ENCODE data around the gene NCAN.
A peak's percentile ranks its signal among the peaks of the same experiment; 100 is the strongest.

NCAN gene

DNA sequence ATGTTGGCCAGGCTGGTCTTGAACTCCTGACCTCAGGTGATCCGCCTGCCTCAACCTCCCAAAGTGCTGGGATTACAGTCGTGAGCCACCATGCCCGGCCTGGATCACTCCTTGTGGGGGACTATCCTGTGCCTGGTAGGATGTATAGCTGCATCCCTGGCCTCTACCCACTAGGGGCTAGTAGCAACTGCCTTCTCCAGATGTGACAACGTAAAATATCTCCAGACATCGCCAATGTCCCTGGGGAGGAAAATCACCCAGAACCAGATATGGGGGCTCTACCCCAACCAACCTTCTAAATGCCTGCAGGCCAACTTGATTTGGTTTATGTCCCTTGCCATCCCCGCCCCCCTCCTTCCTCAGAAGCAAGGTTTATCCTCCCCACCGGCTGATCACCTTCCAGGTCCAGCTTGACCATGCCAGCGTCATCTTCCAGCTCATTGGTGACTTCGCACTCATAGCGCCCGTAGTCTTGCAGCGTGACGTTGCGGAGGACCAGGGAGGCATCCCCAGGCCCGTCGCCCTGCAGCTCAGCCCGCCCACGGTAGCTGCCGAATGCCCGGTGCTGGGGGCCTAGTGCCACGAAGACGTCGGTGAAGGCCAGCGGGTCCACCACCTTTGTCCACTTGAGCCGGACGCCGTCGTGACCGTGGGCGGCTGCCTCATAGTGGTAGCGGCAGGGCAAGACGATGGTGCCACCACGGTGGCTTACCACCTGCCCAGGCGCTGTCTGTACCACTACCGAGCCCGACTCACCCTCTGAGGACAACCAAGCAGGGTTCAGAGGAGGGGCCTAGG is 48.9 kb downstream of the NCAN start:
- H3K9me2 ChIP-seq (replicated peaks; ENCODE audit: insufficient read depth, low read length), result no peaks in the 10 kb centered on the region
- H3K79me2 ChIP-seq (ENCODE audit: insufficient read depth, low read length), result no peaks in the 10 kb centered on the region
- no peaks in the 10 kb centered on the region for H4K20me1 ChIP-seq (ENCODE audit: low read depth, low read length)
- H3K4me3 ChIP-seq (ENCODE audit: insufficient read depth, low read length, poor library complexity, severe bottlenecking), result no peak overlapping the region
- TF ChIP-seq, protein P1, sequence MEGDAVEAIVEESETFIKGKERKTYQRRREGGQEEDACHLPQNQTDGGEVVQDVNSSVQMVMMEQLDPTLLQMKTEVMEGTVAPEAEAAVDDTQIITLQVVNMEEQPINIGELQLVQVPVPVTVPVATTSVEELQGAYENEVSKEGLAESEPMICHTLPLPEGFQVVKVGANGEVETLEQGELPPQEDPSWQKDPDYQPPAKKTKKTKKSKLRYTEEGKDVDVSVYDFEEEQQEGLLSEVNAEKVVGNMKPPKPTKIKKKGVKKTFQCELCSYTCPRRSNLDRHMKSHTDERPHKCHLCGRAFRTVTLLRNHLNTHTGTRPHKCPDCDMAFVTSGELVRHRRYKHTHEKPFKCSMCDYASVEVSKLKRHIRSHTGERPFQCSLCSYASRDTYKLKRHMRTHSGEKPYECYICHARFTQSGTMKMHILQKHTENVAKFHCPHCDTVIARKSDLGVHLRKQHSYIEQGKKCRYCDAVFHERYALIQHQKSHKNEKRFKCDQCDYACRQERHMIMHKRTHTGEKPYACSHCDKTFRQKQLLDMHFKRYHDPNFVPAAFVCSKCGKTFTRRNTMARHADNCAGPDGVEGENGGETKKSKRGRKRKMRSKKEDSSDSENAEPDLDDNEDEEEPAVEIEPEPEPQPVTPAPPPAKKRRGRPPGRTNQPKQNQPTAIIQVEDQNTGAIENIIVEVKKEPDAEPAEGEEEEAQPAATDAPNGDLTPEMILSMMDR (IDR thresholded peaks at IDR 0.05; ENCODE audit: insufficient read depth, low read length, poor library complexity, severe bottlenecking), result no peak
- no peak for TF ChIP-seq EZH2phosphoT487 (conservative IDR thresholded peaks at IDR 0.05; ENCODE audit: low read length)
- no peaks in the 10 kb centered on the region for H3K9me3 ChIP-seq (ENCODE audit: insufficient read depth, low read length)
- H3F3A ChIP-seq (ENCODE audit: insufficient read depth), result no peaks in the 10 kb centered on the region
- no peaks in the 10 kb centered on the region for H3K36me3 ChIP-seq (ENCODE audit: low read length)
- peak overlapping the region; percentile 22 for H3K4me2 ChIP-seq (ENCODE audit: low read depth, low read length, poor library complexity, severe bottlenecking)
- no peak overlapping the region for H2AFZ ChIP-seq (ENCODE audit: low read depth, low read length, severe bottlenecking)
- H3K27ac ChIP-seq (ENCODE audit: low read depth, low read length), result no peak overlapping the region
- H3K9ac ChIP-seq (ENCODE audit: low read length), result no peak overlapping the region
- no peaks in the 10 kb centered on the region for H3K27me3 ChIP-seq (ENCODE audit: low read length)

DNA sequence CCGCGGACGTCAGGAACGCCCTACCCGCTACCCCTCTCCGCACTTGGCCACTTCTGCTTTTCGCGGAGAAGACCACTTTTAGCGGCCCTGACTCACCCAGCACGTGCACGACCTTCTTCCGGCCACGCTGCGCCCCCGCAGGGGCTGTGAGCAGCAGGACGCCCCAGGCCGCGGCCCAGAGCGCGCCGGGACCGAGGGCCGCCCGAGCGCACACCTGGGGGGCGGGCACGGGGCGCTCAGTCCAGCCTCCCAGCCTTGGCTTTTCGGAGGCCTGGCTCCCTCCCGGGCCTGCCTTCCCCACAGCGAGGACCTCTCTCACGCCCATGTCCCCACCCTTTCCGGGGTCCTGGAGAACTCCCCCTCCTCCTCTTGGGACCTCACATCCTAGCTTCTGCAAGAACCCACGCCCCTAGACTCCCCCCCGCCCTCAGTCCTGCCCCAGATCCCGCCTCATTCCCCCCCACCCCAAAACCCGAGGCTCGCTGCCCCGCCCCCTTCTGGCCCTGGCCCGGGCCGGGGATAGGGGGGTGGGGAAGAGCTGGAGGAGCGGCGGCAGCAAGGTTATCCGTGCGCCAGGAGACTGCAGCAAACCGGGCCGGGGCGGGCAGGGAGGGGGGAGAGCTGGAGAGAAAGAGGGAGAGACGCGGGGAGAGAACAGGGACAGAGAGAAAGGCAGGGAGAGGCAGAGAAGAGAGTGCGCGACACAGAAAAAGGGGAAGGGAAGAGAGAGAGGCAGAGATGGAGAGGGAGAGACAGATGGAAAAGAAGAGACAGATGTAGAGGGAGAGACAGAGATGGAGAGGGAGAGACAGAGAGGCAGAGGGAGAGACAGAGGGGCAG is 49.8 kb downstream of the NCAN start:
- Histone ChIP-seq H3K27ac (ENCODE audit: low read depth, low read length) (no peak overlapping the region), H2AFZ (ENCODE audit: low read depth, low read length, severe bottlenecking) (peak overlapping the region; percentile 40), H3K4me3 (ENCODE audit: insufficient read depth, low read length, poor library complexity, severe bottlenecking) (no peak overlapping the region), H3K9ac (ENCODE audit: low read length) (peak overlapping the region; percentile 13; the same call in 1 of the 2 replicates), H3K9me2 (replicated peaks; ENCODE audit: insufficient read depth, low read length) (no peaks in the 10 kb centered on the region), H3K9me3 (ENCODE audit: insufficient read depth, low read length) (no peaks in the 10 kb centered on the region), H3K27me3 (ENCODE audit: low read length) (no peaks in the 10 kb centered on the region), H3K79me2 (ENCODE audit: insufficient read depth, low read length) (no peaks in the 10 kb centered on the region), H3F3A (ENCODE audit: insufficient read depth) (no peaks in the 10 kb centered on the region), H3K4me2 (ENCODE audit: low read depth, low read length, poor library complexity, severe bottlenecking) (peak overlapping the region; percentile 22), H4K20me1 (ENCODE audit: low read depth, low read length) (no peaks in the 10 kb centered on the region), H3K36me3 (ENCODE audit: low read length) (no peaks in the 10 kb centered on the region)
- TF ChIP-seq EZH2phosphoT487 (conservative IDR thresholded peaks at IDR 0.05; ENCODE audit: low read length), result no peak
- TF ChIP-seq, protein P1 (IDR thresholded peaks at IDR 0.05; ENCODE audit: insufficient read depth, low read length, poor library complexity, severe bottlenecking), result no peak

DNA sequence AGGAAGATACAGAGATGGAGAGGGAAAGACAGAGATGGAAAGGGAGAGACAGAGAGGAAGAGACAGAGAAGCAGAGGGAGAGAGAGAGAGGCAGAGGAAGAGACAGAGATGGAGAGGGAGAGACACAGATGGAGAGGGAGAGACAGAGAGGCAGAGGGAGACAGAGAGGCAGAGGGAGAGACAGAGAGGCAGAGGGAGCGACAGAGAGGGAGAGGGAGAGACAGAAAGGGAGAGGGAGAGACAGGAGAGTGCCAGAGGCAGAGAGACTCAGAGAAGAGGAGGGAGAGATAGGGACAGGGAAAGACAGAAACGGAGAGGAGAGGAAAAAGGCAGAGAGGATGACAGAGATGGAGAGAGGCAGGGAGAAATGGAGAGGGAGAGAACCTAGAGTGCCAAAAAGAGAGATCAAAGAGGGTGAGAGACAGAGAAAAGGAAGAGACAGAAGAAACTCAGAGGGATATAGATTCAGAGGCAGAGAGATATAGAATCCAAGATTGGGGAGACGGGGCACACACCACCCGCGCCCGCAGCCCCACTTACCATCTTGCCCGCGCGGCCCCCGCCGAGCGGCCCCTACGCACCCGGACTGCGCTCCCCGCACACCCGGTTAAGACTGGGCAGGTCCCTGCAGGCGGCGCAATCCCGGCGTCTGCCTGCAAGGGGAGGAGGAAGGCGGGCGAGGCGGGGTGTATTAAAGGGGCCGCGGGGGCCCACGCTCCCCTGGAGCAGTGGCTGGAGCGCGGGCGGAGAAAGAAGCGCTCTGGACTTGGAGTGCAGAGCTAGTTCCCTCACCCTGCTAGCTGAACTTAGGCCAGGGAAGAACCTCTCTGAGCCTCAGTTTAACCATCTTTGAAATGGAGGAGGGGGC is 50.7 kb downstream of the NCAN start:
- no peak overlapping the region for H3K27ac ChIP-seq (ENCODE audit: low read depth, low read length)
- H3K4me2 ChIP-seq (ENCODE audit: low read depth, low read length, poor library complexity, severe bottlenecking), result no peak overlapping the region
- no peaks in the 10 kb centered on the region for H3F3A ChIP-seq (ENCODE audit: insufficient read depth)
- no peak for TF ChIP-seq EZH2phosphoT487 (conservative IDR thresholded peaks at IDR 0.05; ENCODE audit: low read length)
- TF ChIP-seq, protein P1 (IDR thresholded peaks at IDR 0.05; ENCODE audit: insufficient read depth, low read length, poor library complexity, severe bottlenecking), result no peak
- H4K20me1 ChIP-seq (ENCODE audit: low read depth, low read length), result no peaks in the 10 kb centered on the region
- H2AFZ ChIP-seq (ENCODE audit: low read depth, low read length, severe bottlenecking), result no peak overlapping the region
- no peaks in the 10 kb centered on the region for H3K9me2 ChIP-seq (replicated peaks; ENCODE audit: insufficient read depth, low read length)
- H3K36me3 ChIP-seq (ENCODE audit: low read length), result no peaks in the 10 kb centered on the region
- no peaks in the 10 kb centered on the region for H3K27me3 ChIP-seq (ENCODE audit: low read length)
- H3K79me2 ChIP-seq (ENCODE audit: insufficient read depth, low read length), result no peaks in the 10 kb centered on the region
- H3K9me3 ChIP-seq (ENCODE audit: insufficient read depth, low read length), result no peaks in the 10 kb centered on the region
- no peak overlapping the region for H3K4me3 ChIP-seq (ENCODE audit: insufficient read depth, low read length, poor library complexity, severe bottlenecking)
- no peak overlapping the region for H3K9ac ChIP-seq (ENCODE audit: low read length)
